ENCODE results near the gene GBP6. TPM values are rescaled to one million over a fixed set of nuclear protein-coding genes. Genes with fewer than 3 reads are reported as not detected.

GBP6 gene
- total RNA-seq: not detected in 2 replicates
- long read RNA-seq: 0 reads

- Mint-ChIP-seq H3K9me3 (no peaks in the 10 kb centered on the region), H3K27me3 (ENCODE audit: low read depth) (peaks cover 13% of the 10 kb centered on the region)
Observed at GRCh38 chr1:89363638-89364536, at the start of gene GBP6. Gene GBP6, plus strand, starts transcription at chr1:89364059. Its CDS starts 4,493 bp downstream, at chr1:89368552.

GRCh38 chr1:89322402-89322801 is 41.5 kb upstream of the GBP6 start:
- Mint-ChIP-seq H3K27me3 (ENCODE audit: low read depth) (peaks cover 36% of the 10 kb centered on the region), H3K9me3 (peaks cover 12% of the 10 kb centered on the region), H3K27ac (ENCODE audit: unreplicated experiment) (no peak overlapping the region), H3K4me1 (no peaks in the 10 kb centered on the region), H3K36me3 (ENCODE audit: low read depth) (no peaks in the 10 kb centered on the region), H3K4me3 (no peak overlapping the region)
- no peak for DNase-seq (ENCODE audit: low read depth, low spot score)
- TF ChIP-seq CTCF (conservative IDR thresholded peaks at IDR 0.05): no peak

More at GRCh38 chr1:89363638-89364536, at the start of gene GBP6:
- Mint-ChIP-seq H3K4me1 (peaks cover 6% of the 10 kb centered on the region), H3K36me3 (ENCODE audit: low read depth) (no peaks in the 10 kb centered on the region), H3K27ac (ENCODE audit: unreplicated experiment) (no peak within 1 kb of the TSS), H3K4me3 (no peak within 1 kb of the TSS)
- no peak for DNase-seq (ENCODE audit: low read depth, low spot score)
- TF ChIP-seq CTCF (conservative IDR thresholded peaks at IDR 0.05): no peak

GRCh38 chr1:89331890-89332289 is 32.0 kb upstream of the GBP6 start:
- Mint-ChIP-seq H3K36me3 (ENCODE audit: low read depth) (no peaks in the 10 kb centered on the region), H3K4me3 (no peak overlapping the region), H3K27me3 (ENCODE audit: low read depth) (peaks cover 3% of the 10 kb centered on the region), H3K4me1 (no peaks in the 10 kb centered on the region), H3K27ac (ENCODE audit: unreplicated experiment) (no peak overlapping the region), H3K9me3 (peaks cover 4% of the 10 kb centered on the region)
- no peak for TF ChIP-seq CTCF (conservative IDR thresholded peaks at IDR 0.05)
- DNase-seq (ENCODE audit: low read depth, low spot score): no peak

GRCh38 chr1:89332461-89332860 is 31.4 kb upstream of the GBP6 start:
- TF ChIP-seq CTCF (conservative IDR thresholded peaks at IDR 0.05): no peak
- DNase-seq (ENCODE audit: low read depth, low spot score): no peak
- no peak overlapping the region for H3K4me3 Mint-ChIP-seq
- H3K4me1 Mint-ChIP-seq: no peaks in the 10 kb centered on the region
- no peak overlapping the region for H3K27ac Mint-ChIP-seq (ENCODE audit: unreplicated experiment)
- peaks cover 4% of the 10 kb centered on the region for H3K9me3 Mint-ChIP-seq
- H3K27me3 Mint-ChIP-seq (ENCODE audit: low read depth): peaks cover 3% of the 10 kb centered on the region
- H3K36me3 Mint-ChIP-seq (ENCODE audit: low read depth): no peaks in the 10 kb centered on the region

- H3K4me1 Mint-ChIP-seq: no peaks in the 10 kb centered on the region
- TF ChIP-seq CTCF (conservative IDR thresholded peaks at IDR 0.05): no peak
- H3K27me3 Mint-ChIP-seq (ENCODE audit: low read depth): peaks cover 3% of the 10 kb centered on the region
- H3K9me3 Mint-ChIP-seq: no peaks in the 10 kb centered on the region
- H3K4me3 Mint-ChIP-seq: no peak overlapping the region
- H3K27ac Mint-ChIP-seq (ENCODE audit: unreplicated experiment): no peak overlapping the region
- H3K36me3 Mint-ChIP-seq (ENCODE audit: low read depth): no peaks in the 10 kb centered on the region
- no peak for DNase-seq (ENCODE audit: low read depth, low spot score)
Observed at GRCh38 chr1:89335486-89335885, 28.4 kb upstream of the GBP6 start.
